Trophoblast cell (in vitro differentiated cells and primary cell): ENCODE results near the gene IRX4.

ENCODE experiments used
- DNase-seq, 2 donors: peaks; one replicate each; pipeline ENCODE4 v3.0.0-alpha.2; 2016
- H2AFZ ChIP-seq: 2 replicates; pipeline ENCODE4 v1.6.1; 2013; ENCODE audit warnings: low read length, moderate library complexity, mild to moderate bottlenecking; ENCODE audit not compliant: insufficient read depth, poor library complexity
- H2AK5ac ChIP-seq: 2 replicates; pipeline ENCODE4 v1.6.1; 2013; ENCODE audit warnings: mild to moderate bottlenecking, low read length
- H2BK120ac ChIP-seq: 2 replicates; pipeline ENCODE4 v1.6.1; 2013; ENCODE audit warnings: low read length, mild to moderate bottlenecking, moderate library complexity; ENCODE audit not compliant: insufficient read depth, poor library complexity
- H2BK12ac ChIP-seq: 2 replicates; pipeline ENCODE4 v1.6.1; 2013; ENCODE audit warnings: mild to moderate bottlenecking, low read length, moderate library complexity
- H2BK5ac ChIP-seq: 2 replicates; pipeline ENCODE4 v1.6.1; 2013; ENCODE audit warnings: low read length, low read depth, moderate library complexity, mild to moderate bottlenecking; ENCODE audit not compliant: poor library complexity
- H3K14ac ChIP-seq: 2 replicates; pipeline ENCODE4 v1.6.1; 2013; ENCODE audit warnings: mild to moderate bottlenecking, low read length
- H3K18ac ChIP-seq: 2 replicates; pipeline ENCODE4 v1.6.1; 2013; ENCODE audit warnings: mild to moderate bottlenecking, low read length
- H3K23ac ChIP-seq: 2 replicates; pipeline ENCODE4 v1.6.1; 2013; ENCODE audit warnings: low read length
- H3K27ac ChIP-seq: 2 replicates; pipeline ENCODE4 v1.5.1; 2013; ENCODE audit warnings: low read depth, mild to moderate bottlenecking, inconsistent platforms, low read length, moderate library complexity
- H3K27me3 ChIP-seq: 2 replicates; pipeline ENCODE4 v1.6.1; 2013; ENCODE audit warnings: inconsistent platforms, mild to moderate bottlenecking, low read length, moderate library complexity; ENCODE audit not compliant: insufficient read depth
- H3K36me3 ChIP-seq, 2 experiments: 1 replicate in 1 of 2; 2 replicates in 1 of 2; pipeline ENCODE4 v1.6.1; 2013; ENCODE audit warnings: low read length in 2 of 2, mild to moderate bottlenecking in 2 of 2, moderate library complexity in 1 of 2; ENCODE audit not compliant: insufficient read depth in 2 of 2, control insufficient read depth in 1 of 2
- H3K4ac ChIP-seq: 2 replicates; pipeline ENCODE4 v1.6.1; 2013; ENCODE audit warnings: low read depth, mild to moderate bottlenecking, low read length, moderate library complexity
- H3K4me1 ChIP-seq, 2 experiments: 1 replicate in 1 of 2; 2 replicates in 1 of 2; pipeline ENCODE4 v1.6.1; 2013; ENCODE audit warnings: low read length in 2 of 2, mild to moderate bottlenecking in 2 of 2, moderate library complexity in 1 of 2; ENCODE audit not compliant: insufficient read depth in 2 of 2, control insufficient read depth in 1 of 2
- H3K4me2 ChIP-seq: 2 replicates; pipeline ENCODE4 v1.6.1; 2013; ENCODE audit warnings: inconsistent platforms, mild to moderate bottlenecking, low read length, moderate library complexity
- H3K4me3 ChIP-seq: 2 replicates; pipeline ENCODE4 v1.5.1; 2013; ENCODE audit warnings: mild to moderate bottlenecking, low read depth, low read length, inconsistent platforms
- H3K79me1 ChIP-seq: one replicate; pipeline ENCODE4 v1.6.1; 2013; ENCODE audit warnings: low read length
- H3K79me2 ChIP-seq: 2 replicates; pipeline ENCODE4 v1.6.1; 2013; ENCODE audit warnings: low read length, mild to moderate bottlenecking; ENCODE audit not compliant: control insufficient read depth, insufficient read depth, poor library complexity
- H3K9ac ChIP-seq: 2 replicates; pipeline ENCODE4 v1.6.1; 2013; ENCODE audit warnings: mild to moderate bottlenecking, low read length
- H3K9me3 ChIP-seq: 2 replicates; pipeline ENCODE4 v1.6.1; 2013; ENCODE audit warnings: low read depth, mild to moderate bottlenecking, control low read depth, inconsistent platforms, low read length; ENCODE audit not compliant: insufficient read depth
- H4K12ac ChIP-seq: 2 replicates; pipeline ENCODE4 v1.6.1; 2013; ENCODE audit warnings: low read depth, mild to moderate bottlenecking, low read length, moderate library complexity
- H4K8ac ChIP-seq: 2 replicates; pipeline ENCODE4 v1.6.1; 2013; ENCODE audit warnings: low read depth, mild to moderate bottlenecking, low read length, moderate library complexity
- H4K91ac ChIP-seq: one replicate; pipeline ENCODE4 v1.6.1; 2013; ENCODE audit warnings: low read depth, mild to moderate bottlenecking, low read length, moderate library complexity
- WGBS: extraction: QIAGEN DNeasy Blood & Tissue Kit; methylation state at CpG from one replicate; pipeline ENCODE4 v1.1.7; 2013; ENCODE audit warnings: missing lambda C conversion rate; ENCODE audit not compliant: insufficient read length, insufficient coverage; ENCODE audit errors: extremely low coverage; 5-methylcytosine and 5-hydroxymethylcytosine counted together

The IRX4 gene

DNA sequence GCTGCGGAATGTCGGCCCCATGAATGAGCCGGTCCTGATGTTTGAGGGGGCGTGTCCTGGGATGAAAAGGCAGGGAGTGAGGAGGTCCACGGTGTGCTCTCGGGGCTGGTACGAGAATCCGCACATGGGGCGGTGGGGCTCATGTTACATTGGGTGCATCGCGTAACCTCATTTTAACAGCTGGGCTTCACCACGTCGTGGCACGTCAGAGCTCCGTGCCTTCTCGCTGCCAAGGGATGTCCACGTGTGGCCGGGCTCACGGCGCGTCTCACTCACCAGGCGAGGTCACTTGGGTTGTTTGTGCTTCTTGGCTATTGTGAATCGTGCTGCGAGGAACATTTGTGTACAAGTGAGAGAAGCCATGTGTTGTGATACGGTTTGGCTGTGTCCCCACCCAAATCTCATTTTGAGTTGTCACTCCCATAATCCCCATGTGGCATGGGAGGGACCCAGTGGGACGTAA, 29.1 kb upstream of the IRX4 start:
- Histone ChIP-seq H3K36me3 (no peaks in the 10 kb centered on the region), H3K18ac (no peak overlapping the region)

DNA sequence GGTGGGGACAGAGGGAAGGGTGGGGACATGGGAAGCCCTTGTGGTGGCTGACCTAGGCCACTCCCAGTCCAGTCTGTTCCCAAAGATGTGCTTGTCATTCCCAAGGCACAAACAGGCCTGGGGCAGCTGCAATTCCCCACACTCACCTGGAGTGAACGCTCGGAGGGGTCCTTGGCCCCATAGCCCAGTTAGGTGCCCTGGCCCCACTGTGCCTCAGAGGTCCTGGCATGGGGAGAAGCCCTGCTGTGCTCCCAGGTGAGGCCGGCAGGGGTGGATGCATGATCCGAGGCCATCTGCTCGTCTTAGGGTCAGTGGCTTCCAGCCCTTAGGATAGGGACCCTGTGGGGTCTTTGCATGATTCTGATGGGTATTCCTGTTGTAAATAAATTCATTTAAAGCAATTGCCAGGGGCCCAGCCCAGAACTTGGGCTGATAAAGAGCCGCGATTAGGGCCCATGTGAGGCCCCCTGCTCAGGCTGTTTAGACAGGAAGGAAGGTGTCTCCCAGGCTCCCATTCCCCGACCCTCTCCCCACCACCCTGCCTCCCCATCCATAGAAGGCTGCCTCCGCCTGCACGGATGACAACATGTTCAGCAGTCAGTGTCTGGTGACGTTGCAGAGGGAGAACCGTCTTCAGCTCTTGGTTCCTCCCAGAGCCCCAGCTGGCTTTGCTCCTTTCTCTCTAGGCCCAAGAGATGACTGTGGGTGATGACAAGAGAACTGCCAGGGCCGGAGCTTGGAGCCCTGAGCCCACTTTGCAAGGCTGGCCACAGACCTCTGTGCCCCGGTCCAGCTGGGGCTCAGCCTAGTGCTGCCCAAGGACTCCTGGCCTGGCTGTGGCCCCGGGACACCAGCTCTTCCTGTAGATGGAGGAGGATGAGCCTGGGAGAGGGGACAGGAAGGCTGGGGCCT, 28.4 kb upstream of the IRX4 start:
- no peak overlapping the region for H3K4me3 ChIP-seq
- H2AK5ac ChIP-seq, result no peak overlapping the region
- H2BK5ac ChIP-seq, result no peak overlapping the region
- H3K4me2 ChIP-seq, result no peak overlapping the region
- H3K27me3 ChIP-seq, result no peaks in the 10 kb centered on the region
- H4K8ac ChIP-seq, result no peak overlapping the region
- no peak overlapping the region for H4K12ac ChIP-seq
- no peak overlapping the region for H3K18ac ChIP-seq
- H3K9me3 ChIP-seq, result peaks cover 12% of the 10 kb centered on the region
- H3K36me3 ChIP-seq, result no peaks in the 10 kb centered on the region
- no peak overlapping the region for H3K14ac ChIP-seq
- DNase-seq, result no peak
- no peaks in the 10 kb centered on the region for H3K4me1 ChIP-seq
- H3K79me2 ChIP-seq, result no peaks in the 10 kb centered on the region
- H3K4ac ChIP-seq, result no peak overlapping the region
- no peak overlapping the region for H3K27ac ChIP-seq
- no peak overlapping the region for H2BK12ac ChIP-seq
- H3K23ac ChIP-seq, result no peak overlapping the region
- H3K79me1 ChIP-seq, result no peaks in the 10 kb centered on the region
- H2BK120ac ChIP-seq, result no peak overlapping the region
- H4K91ac ChIP-seq, result no peak overlapping the region
- no CpG with 5 or more reads among the region's 15 CpGs for WGBS
- H3K9ac ChIP-seq, result no peak overlapping the region
- no peak overlapping the region for H2AFZ ChIP-seq

More for the DNA sequence above, 29.1 kb upstream of the IRX4 start:
- Histone ChIP-seq H3K4me2 (no peak overlapping the region), H3K27ac (no peak overlapping the region), H3K27me3 (no peaks in the 10 kb centered on the region), H4K12ac (no peak overlapping the region), H3K79me2 (no peaks in the 10 kb centered on the region), H3K23ac (no peak overlapping the region), H2BK120ac (no peak overlapping the region), H3K4ac (no peak overlapping the region), H2AFZ (no peak overlapping the region), H3K14ac (no peak overlapping the region), H3K9me3 (peaks cover 12% of the 10 kb centered on the region), H2AK5ac (no peak overlapping the region), H3K79me1 (no peaks in the 10 kb centered on the region), H3K4me1 (no peaks in the 10 kb centered on the region), H4K91ac (no peak overlapping the region), H2BK12ac (no peak overlapping the region), H2BK5ac (no peak overlapping the region), H4K8ac (no peak overlapping the region), H3K4me3 (no peak overlapping the region), H3K9ac (no peak overlapping the region)
- no CpG with 5 or more reads among the region's 26 CpGs for WGBS
- no peak for DNase-seq

DNA sequence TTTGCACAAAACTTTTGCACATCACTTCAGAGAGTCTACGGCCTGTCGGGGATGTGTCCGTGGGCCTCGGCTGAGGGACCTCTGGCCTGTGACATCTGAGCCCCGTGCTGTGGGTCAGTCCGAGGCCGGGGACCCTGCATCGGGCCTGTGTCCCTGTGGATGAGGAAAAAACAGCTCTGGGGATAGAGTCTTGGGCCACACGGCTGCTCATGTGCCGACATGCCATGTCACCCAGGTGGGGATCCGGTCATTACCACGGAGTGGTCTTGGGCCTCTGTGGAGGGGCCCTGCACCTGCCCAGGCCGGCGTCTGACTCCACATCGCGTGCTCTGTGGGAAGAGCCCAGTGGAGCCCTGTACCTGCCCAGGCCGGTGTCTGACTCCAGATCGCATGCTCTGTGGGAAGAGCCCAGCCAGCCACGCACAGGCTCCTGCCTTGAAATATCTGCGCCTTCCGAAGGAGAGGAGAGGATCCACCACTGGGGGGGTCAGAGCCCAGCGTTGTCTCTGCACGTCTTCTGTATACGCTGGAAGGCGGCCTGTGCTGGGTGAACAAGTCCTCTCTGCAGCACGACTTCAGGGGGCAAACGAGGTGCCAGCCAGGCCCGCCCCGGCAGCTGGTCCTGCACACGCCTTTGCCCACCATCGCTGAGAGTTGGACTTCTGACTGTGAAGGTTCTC, 27.5 kb upstream of the IRX4 start:
- no peaks in the 10 kb centered on the region for H3K79me1 ChIP-seq
- H4K91ac ChIP-seq, result no peak overlapping the region
- H2AK5ac ChIP-seq, result no peak overlapping the region
- WGBS, result no CpG with 5 or more reads among the region's 31 CpGs
- H3K36me3 ChIP-seq, result no peaks in the 10 kb centered on the region
- no peak overlapping the region for H3K9ac ChIP-seq
- no peak overlapping the region for H3K23ac ChIP-seq
- no peak overlapping the region for H3K4ac ChIP-seq
- H3K27me3 ChIP-seq, result no peaks in the 10 kb centered on the region
- H3K9me3 ChIP-seq, result peaks cover 10% of the 10 kb centered on the region
- H3K4me1 ChIP-seq, result no peaks in the 10 kb centered on the region
- H3K27ac ChIP-seq, result no peak overlapping the region
- no peak overlapping the region for H3K18ac ChIP-seq
- no peak overlapping the region for H2BK12ac ChIP-seq
- no peak overlapping the region for H4K8ac ChIP-seq
- no peak overlapping the region for H2BK5ac ChIP-seq
- no peak overlapping the region for H3K4me2 ChIP-seq
- no peak overlapping the region for H4K12ac ChIP-seq
- no peak overlapping the region for H2BK120ac ChIP-seq
- DNase-seq, result no peak
- no peak overlapping the region for H3K4me3 ChIP-seq
- no peak overlapping the region for H3K14ac ChIP-seq
- no peak overlapping the region for H2AFZ ChIP-seq
- H3K79me2 ChIP-seq, result no peaks in the 10 kb centered on the region

DNA sequence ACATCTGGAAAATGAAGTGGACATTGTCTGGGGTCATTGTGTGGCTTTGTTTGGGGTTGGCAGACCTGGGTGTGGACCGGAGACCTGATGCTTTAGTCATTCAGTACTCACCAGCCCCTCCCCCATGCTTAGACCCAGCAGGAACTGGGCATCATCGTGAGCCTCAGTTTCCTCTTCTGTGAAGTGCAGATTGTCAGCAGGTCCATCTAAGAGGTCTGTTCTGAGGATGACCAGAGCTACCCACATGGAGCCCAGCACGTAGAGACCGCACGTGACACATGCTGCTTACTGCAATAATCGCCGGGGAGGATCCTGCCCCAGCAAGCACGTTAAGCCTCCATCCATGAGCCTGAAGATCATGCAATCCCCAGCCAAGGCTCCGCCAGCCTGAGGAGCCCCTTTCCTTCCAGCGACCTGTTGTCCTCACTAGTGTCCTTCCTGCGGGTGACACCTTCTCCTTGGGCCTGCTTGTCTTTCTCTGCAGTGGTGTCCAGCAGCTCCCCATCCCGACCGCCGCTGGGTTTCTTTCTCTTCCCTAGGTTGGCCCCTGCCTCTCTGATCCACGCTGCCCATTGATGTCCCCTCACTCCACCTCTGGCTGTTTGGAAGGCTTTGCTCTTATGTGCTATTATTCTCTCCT, 26.7 kb upstream of the IRX4 start:
- Histone ChIP-seq H3K27ac (no peak overlapping the region), H3K4me3 (peak overlapping the region; percentile 34), H2BK120ac (no peak overlapping the region), H3K23ac (no peak overlapping the region), H3K4me1 (no peaks in the 10 kb centered on the region), H3K14ac (no peak overlapping the region), H3K79me2 (no peaks in the 10 kb centered on the region), H2AK5ac (no peak overlapping the region), H3K9me3 (peaks cover 10% of the 10 kb centered on the region), H3K4me2 (no peak overlapping the region), H3K9ac (no peak overlapping the region), H4K12ac (no peak overlapping the region), H2BK12ac (no peak overlapping the region), H3K36me3 (no peaks in the 10 kb centered on the region), H3K27me3 (no peaks in the 10 kb centered on the region), H2BK5ac (no peak overlapping the region), H3K79me1 (no peaks in the 10 kb centered on the region), H4K91ac (no peak overlapping the region), H4K8ac (no peak overlapping the region), H2AFZ (no peak overlapping the region), H3K4ac (no peak overlapping the region), H3K18ac (no peak overlapping the region)
- no peak for DNase-seq
- no CpG with 5 or more reads among the region's 15 CpGs for WGBS
